ENCODE results near the gene PLAAT5.

- TF ChIP-seq ARNTL (CRISPR knock-in tag; IDR thresholded peaks at IDR 0.05; ENCODE audit: borderline replicate concordance, low read depth): no peak
- no peak for TF ChIP-seq ZFP3 (CRISPR knock-in tag; IDR thresholded peaks at IDR 0.05)
- no peak for TF ChIP-seq POU6F1 (CRISPR knock-in tag; IDR thresholded peaks at IDR 0.05; ENCODE audit: borderline replicate concordance, low read depth)
- no peak for TF ChIP-seq OSR1 (CRISPR knock-in tag; IDR thresholded peaks at IDR 0.05)
- no peak for TF ChIP-seq ISL1 (CRISPR knock-in tag; IDR thresholded peaks at IDR 0.05)
- TF ChIP-seq PATZ1 (CRISPR knock-in tag; IDR thresholded peaks at IDR 0.05; ENCODE audit: borderline replicate concordance): no peak
- TF ChIP-seq ZFP30 (CRISPR knock-in tag; IDR thresholded peaks at IDR 0.05): no peak
- TF ChIP-seq CSRNP3 (CRISPR knock-in tag; IDR thresholded peaks at IDR 0.05): no peak
- no peak for TF ChIP-seq TOX (CRISPR knock-in tag; IDR thresholded peaks at IDR 0.05; ENCODE audit: borderline replicate concordance)
- no peak for TF ChIP-seq ZNF8 (CRISPR knock-in tag; IDR thresholded peaks at IDR 0.05)
- TF ChIP-seq SNAI2 (CRISPR knock-in tag; IDR thresholded peaks at IDR 0.05): no peak
- TF ChIP-seq ZC3H10 (CRISPR knock-in tag; IDR thresholded peaks at IDR 0.05): no peak
- TF ChIP-seq GLIS3 (CRISPR knock-in tag; IDR thresholded peaks at IDR 0.05): no peak
Observed at GRCh38 chr11:63505857-63506528, 15.0 kb upstream of the PLAAT5 start, which contains the start of gene LGALS12.

Data from SK-N-SH treated with all-trans-retinoic acid at 6 μM for 48 hours (cell line).